RWPE1 (cell line): ENCODE results near the gene SMIM23.

Experiments used
- CTCF ChIA-PET: fragments of 350-600 bp; sonication (Branson Sonifier 250); formaldehyde crosslinking; extraction: SDS; loops from one replicate; lab custom pipeline; 2021; lab: Yijun Ruan, JAX
- POLR2A ChIA-PET: fragments of 400-600 bp; formaldehyde crosslinking; extraction: SDS; loops from one replicate; lab custom pipeline; 2020; ENCODE audit warnings: antibody characterized with exemption; ENCODE audit not compliant: low non-redundant PET; lab: Yijun Ruan, JAX
- DNase-seq: peaks from one replicate; pipeline ENCODE4 v3.0.0; 2012; ENCODE audit warnings: low spot score
- H3K27ac ChIP-seq: fragments of 450-650 bp; 2 replicates; pipeline ENCODE4 v1.5.1; 2017
- CTCF ChIP-seq: fragments of 450-650 bp; conservative IDR thresholded peaks from 2 replicates; pipeline ENCODE4 v1.5.1; 2017; ENCODE audit warnings: low read depth, mild to moderate bottlenecking

The SMIM23 gene

GRCh38 chr5:171785517-171785916 lies at the start of gene SMIM23:
SMIM23 (plus strand) TSS chr5:171785817; CDS start chr5:171785872, 55 bp downstream.
- TF ChIP-seq CTCF = no peak
- POLR2A ChIA-PET = no interaction called here
- H3K27ac ChIP-seq = no peak within 1 kb of the TSS
- CTCF ChIA-PET = interaction anchor here (1.2 kb wide), 1 partner anchor 104 kb away, joined by 3 read pairs; no protein-coding TSS in a partner anchor
- DNase-seq = no peak

- no peak overlapping the region for H3K27ac ChIP-seq
- DNase-seq = no peak
- POLR2A ChIA-PET = no interaction called here
- CTCF ChIA-PET = interaction anchor here (1.3 kb wide), 1 partner anchor 12 kb away, joined by 4 read pairs; no protein-coding TSS in a partner anchor
- TF ChIP-seq CTCF = no peak
Observed at GRCh38 chr5:171736976-171737891, 48.4 kb upstream of the SMIM23 start.

DNA sequence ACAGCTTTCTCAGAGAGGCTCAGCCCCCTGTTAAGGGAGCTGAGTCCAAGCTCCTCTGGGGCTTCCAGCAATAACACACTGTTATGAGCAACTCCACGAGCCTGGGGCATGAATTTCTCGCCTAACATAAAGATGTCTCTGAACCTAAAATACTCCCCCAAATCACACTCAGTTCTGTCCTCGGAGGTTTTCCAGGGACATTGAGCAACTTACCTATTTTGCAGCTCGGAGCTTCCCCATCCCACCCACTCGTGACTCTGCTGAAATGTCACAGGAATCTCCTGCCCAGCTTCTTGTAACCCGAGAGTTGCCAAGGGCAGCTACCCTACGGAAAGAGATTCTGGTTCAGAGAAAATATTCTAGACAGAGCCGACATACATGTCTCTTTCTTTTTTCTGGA lies 47.1 kb upstream of the SMIM23 start:
- DNase-seq = no peak
- no peak overlapping the region for H3K27ac ChIP-seq
- POLR2A ChIA-PET = no interaction called here
- no peak for TF ChIP-seq CTCF
- CTCF ChIA-PET = interaction anchor here (0.5 kb wide), 1 partner anchor 20 kb away, joined by 11 read pairs; no protein-coding TSS in a partner anchor

DNA sequence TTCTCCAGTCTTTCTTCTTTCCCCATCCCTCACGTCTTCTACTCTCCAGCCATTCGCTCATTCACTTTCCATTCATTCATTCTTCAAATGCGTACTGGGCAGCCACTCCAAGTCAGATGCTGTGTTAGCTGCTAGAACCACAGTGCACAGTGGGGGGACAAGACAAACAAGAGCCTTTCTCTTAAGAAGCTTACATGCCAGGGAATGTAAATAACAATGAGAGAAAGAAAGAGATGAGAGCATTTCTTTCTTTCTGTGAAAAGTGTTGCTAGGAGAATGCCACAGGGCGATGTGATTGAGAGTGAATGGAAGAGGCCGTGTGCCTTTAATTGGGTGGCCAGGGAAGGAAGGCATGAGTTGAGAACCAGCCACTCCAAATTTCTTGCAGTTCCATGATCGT lies 46.3 kb upstream of the SMIM23 start:
- ChIA-PET POLR2A (no interaction called here), CTCF (no interaction called here)
- no peak overlapping the region for H3K27ac ChIP-seq
- no peak for TF ChIP-seq CTCF
- DNase-seq = no peak

DNA sequence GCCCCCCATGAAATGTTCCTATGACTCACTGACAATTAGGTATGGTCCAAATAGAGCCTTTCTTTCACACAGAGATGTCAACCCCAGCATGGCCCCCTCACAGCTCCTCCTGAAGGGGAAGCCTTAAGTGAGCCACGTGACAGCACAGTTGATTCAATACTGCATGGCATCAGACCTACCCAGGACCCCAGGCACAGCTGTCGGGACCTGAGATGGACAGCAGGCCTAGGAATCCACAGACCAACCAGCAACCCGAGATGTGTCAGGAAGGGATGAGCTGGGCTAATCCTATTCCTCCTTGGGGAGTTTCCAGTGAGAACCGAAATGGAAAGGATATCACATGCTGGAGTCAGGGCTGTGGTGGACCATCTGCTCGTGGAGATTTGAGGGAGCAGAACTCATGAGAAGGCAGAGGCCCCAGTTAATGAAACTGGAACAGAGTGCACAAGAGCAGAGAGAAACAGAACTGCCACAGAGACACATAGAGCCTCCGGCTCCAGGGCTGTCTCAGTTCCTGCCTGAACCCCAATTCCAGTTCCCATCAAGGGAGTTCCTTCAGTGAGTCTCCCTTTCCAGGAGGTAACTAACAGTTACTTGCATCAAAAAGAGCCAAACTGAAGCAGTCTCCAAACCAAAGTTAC lies 42.1 kb upstream of the SMIM23 start:
- POLR2A ChIA-PET = no interaction called here
- no peak for DNase-seq
- CTCF ChIA-PET = interaction anchor here (0.6 kb wide), 1 partner anchor 22 kb away, joined by 3 read pairs; no protein-coding TSS in a partner anchor
- H3K27ac ChIP-seq = no peak overlapping the region
- TF ChIP-seq CTCF = no peak

GRCh38 chr5:171744264-171744663 lies 41.4 kb upstream of the SMIM23 start:
- TF ChIP-seq CTCF = no peak
- no peak for DNase-seq
- CTCF ChIA-PET = no interaction called here
- no peak overlapping the region for H3K27ac ChIP-seq
- POLR2A ChIA-PET = no interaction called here
